Non-pigmented ciliary epithelial cell (primary cell): ENCODE measurements around the gene MAGED1.
"Not testable (repeated sequence)": the region's sequence is repeated elsewhere in the genome, so short reads cannot be mapped to it uniquely, and the experiment has no call there.

Source experiments
- DNase-seq: peaks from one replicate; pipeline ENCODE4 v3.0.0-alpha.2; 2010; ENCODE audit warnings: low read depth

The MAGED1 gene

DNA sequence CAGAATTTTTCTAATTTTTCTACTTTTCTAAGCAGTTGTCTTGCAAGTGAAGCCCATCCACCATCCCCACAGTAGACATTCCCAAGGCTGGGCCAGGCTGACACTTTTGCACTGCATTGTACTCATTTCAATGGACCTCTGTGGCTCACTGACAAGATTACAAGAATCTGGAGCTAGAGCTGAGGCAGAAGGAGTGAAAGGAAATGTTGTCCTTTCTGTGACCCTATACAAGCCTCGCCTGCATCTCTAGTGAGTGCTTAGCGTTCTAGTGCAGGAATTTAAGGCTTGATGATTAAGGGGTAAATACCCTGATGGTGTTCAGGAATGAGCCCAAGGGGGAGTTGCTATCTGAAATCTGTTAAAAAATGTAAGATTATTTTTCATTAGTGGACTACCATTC, 6.3 kb downstream of the MAGED1 start:
- no peak for DNase-seq

DNA sequence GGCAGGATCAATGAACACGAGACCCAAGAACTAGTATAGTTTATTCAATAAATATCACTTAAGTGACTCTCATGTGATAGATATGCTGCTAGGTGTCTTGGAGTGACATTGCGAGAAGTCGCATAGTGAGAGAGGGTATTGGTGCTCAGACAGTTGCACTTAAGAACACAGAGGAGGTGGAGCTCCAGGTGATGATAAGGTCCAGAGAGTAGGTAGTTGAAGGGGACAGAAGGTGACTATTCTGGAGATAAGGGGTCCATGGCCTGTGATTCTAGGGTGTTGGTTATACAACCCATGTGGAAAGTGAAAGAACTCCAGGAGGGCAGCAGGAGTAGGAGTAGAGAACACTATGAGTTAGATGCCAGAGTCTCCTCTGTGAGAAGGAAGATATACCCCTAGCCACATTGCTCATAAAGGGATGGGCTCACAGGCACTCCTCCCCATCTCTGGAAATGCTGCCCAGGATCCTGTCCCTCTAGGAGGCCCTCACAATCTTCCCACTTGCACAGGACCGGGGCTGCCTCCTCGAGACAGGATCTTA, 9.2 kb downstream of the MAGED1 start:
- DNase-seq = no peak

DNA sequence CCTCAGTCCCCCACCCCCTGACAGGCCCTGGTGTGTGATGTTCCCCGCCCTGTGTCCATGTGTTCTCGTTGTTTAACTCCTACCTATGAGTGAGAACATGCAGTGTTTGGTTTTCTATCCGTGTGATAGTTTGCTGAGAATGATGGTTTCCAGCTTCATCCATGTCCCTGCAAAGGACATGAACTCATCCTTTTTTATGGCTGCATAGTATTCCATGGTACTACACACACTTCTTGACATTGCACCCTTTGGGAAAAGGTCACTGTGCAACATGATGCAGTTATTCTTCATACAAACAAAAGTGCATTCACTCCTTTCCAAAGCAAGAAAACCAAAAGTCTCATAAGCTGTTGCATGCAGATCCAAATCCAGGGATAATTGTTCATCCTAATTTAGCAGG, 11.7 kb downstream of the MAGED1 start:
- DNase-seq = not testable (repeated sequence)

DNA sequence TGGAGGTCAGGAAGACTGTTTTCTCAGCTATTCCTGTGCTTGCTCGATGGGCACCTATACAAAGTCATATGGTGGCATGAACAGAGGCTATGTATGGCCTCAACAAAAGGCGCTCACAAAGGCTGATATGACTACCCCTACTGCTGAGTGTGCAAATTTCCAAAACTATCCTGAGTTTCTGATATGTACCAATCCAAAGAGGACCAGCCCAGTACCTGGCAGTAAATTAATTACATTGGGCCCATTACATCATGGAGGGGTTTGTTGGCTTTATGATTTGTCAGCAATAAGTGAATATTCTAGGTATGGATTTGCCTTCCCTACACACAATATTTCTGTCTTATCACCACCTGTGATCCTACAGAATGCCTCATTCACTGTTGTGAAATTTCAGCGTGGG, 12.3 kb downstream of the MAGED1 start:
- DNase-seq = no peak

DNA sequence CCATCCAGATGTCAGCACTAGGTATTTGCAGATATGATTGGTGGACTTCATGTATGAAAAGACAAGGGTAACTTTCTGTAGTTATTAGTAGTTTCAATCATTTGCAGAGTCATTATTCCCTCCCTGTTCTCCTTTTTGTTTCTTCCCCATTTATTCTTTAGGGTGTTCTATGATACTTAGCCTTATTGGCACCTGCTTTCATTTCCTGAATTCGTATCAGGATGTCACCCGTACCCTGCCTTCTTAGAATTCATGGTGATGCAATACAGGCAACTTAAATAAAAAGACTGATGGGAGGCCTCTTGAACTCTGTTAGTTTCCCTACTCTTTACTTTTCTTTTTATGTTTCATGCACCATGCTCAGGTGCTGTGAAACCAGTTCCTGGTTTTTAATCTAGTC, 24.2 kb downstream of the MAGED1 start:
- no peak for DNase-seq

DNA sequence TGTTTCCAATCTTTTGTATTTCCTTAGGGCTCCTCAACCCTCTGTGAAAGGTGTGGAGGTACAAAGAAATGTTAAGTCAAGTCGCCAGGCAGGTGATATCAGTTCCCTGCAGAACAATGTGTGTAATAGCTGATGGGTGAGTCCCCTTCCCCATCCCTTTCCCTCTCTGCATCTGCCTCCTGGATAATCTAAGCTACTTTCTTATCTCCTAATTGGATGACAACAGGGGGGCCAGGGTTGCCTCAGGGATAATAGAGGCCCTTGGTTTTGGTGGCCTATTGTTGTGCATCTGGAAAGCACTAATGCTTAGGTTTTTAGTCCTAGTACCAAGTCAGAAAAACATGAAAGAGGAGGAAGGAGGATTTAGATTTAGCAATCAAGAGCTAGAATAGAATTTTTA, 29.1 kb downstream of the MAGED1 start:
- no peak for DNase-seq

DNA sequence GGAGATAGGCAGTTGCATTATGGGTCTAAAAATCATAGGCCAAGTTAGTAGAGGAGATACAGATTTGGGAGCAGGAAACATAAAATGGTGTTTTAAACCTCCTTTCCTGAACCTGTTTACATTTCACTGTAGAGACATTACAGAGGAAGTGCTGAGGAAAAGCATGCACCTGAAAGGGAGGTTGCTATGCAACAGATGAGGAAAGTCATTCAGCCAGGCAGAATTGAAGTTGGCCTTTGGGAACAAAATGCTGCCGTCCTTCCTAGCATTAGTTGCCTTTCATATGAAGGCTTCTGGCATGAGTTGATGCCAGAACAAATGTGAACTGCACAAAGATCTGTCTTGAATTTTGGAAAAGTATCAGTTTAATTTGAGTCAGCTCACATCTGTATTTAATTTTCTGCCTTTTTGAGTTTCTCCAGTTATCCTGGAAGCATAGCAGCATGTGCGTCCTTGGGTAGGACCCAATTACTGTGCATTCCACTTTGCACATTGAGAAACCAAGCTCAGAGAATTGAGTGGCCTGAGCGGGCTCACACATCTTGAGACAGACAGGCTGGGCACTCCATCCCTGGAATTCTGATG, 38.2 kb downstream of the MAGED1 start:
- DNase-seq = no peak
